Keratinocyte (primary cell): Measurements from ENCODE around the gene SACS. TPM values are rescaled to one million over a fixed set of nuclear protein-coding genes. Genes with fewer than 3 reads are reported as not detected.

Experiments
- DNase-seq: peaks from one replicate; pipeline ENCODE4 v3.0.0-alpha.2; 2011; ENCODE audit warnings: low read depth, missing footprints, low spot score
- FAIRE-seq: peaks from 2 replicates; lab custom pipeline; 2011; peaks lifted over from hg19 to GRCh38; lab: Jason Lieb, UNC
- H2AFZ ChIP-seq: 2 replicates; pipeline ENCODE4 v1.6.0; 2012; ENCODE audit warnings: low read length, control low read depth, inconsistent platforms; ENCODE audit not compliant: control insufficient read depth
- H3K27ac ChIP-seq: 2 replicates; pipeline ENCODE4 v1.5.1; 2011; ENCODE audit warnings: low read length; ENCODE audit not compliant: control insufficient read depth, insufficient read depth
- H3K27me3 ChIP-seq: 3 replicates; pipeline ENCODE4 v1.6.0; 2011; ENCODE audit warnings: low read length; ENCODE audit not compliant: control insufficient read depth, insufficient read depth; ENCODE audit errors: extremely low read depth
- H3K36me3 ChIP-seq, 2 experiments: 2 replicates in 1 of 2; 3 replicates in 1 of 2; pipeline ENCODE4 v1.5.1; 2011; ENCODE audit warnings: low read length in 2 of 2, mild to moderate bottlenecking in 1 of 2; ENCODE audit not compliant: control insufficient read depth in 2 of 2, insufficient read depth in 2 of 2; ENCODE audit errors: extremely low read depth in 1 of 2
- H3K4me1 ChIP-seq: 3 replicates; pipeline ENCODE4 v1.5.1; 2011; ENCODE audit warnings: low read length; ENCODE audit not compliant: control insufficient read depth, insufficient read depth; ENCODE audit errors: extremely low read depth
- H3K4me2 ChIP-seq: 3 replicates; pipeline ENCODE4 v1.6.0; 2011; ENCODE audit warnings: low read depth, low read length; ENCODE audit not compliant: control insufficient read depth, insufficient read depth; ENCODE audit errors: extremely low read depth
- H3K4me3 ChIP-seq, 3 experiments: fragments of 200-600 bp in 1 of 3; sonication (generic) in 1 of 3; 2 replicates in 2 of 3; 3 replicates in 1 of 3; pipeline ENCODE4 v1.5.1; 2011 to 2016; ENCODE audit warnings: low read length in 3 of 3, mild to moderate bottlenecking in 3 of 3, control low read depth in 2 of 3, inconsistent platforms in 1 of 3, low read depth in 1 of 3, mixed read lengths in 1 of 3, mixed run types in 1 of 3, moderate library complexity in 1 of 3; ENCODE audit not compliant: control insufficient read depth in 2 of 3, insufficient read depth in 2 of 3; ENCODE audit errors: extremely low read depth in 1 of 3
- H3K79me2 ChIP-seq: 2 replicates; pipeline ENCODE4 v1.6.0; 2012; ENCODE audit warnings: low read length; ENCODE audit not compliant: control insufficient read depth, insufficient read depth
- H3K9ac ChIP-seq: 3 replicates; pipeline ENCODE4 v1.6.0; 2011; ENCODE audit warnings: low read length; ENCODE audit not compliant: control insufficient read depth, insufficient read depth; ENCODE audit errors: extremely low read depth
- H3K9me1 ChIP-seq: 3 replicates; pipeline ENCODE4 v1.6.0; 2011; ENCODE audit warnings: low read length; ENCODE audit not compliant: control insufficient read depth, insufficient read depth; ENCODE audit errors: extremely low read depth
- H3K9me3 ChIP-seq: 2 replicates; pipeline ENCODE4 v1.5.1; 2012; ENCODE audit warnings: low read depth, low read length; ENCODE audit not compliant: control insufficient read depth
- H4K20me1 ChIP-seq: 3 replicates; pipeline ENCODE4 v1.6.0; 2011; ENCODE audit warnings: low read length; ENCODE audit not compliant: control insufficient read depth, insufficient read depth; ENCODE audit errors: extremely low read depth
- CTCF ChIP-seq, 3 experiments: IDR thresholded peaks in 1 of 3; conservative IDR thresholded peaks in 1 of 3; optimal IDR thresholded peaks in 1 of 3; 2 replicates in 2 of 3; 3 replicates in 1 of 3; pipeline versions ENCODE3 to v1.5.1; 2011; ENCODE audit warnings: low read length in 3 of 3, mild to moderate bottlenecking in 3 of 3, moderate library complexity in 2 of 3, control low read depth in 1 of 3, inconsistent platforms in 1 of 3; ENCODE audit not compliant: insufficient read depth in 2 of 3; ENCODE audit errors: extremely low read depth in 1 of 3
- EZH2 ChIP-seq: IDR thresholded peaks from one replicate; pipeline ENCODE4 v1.6.1; 2012; ENCODE audit warnings: inconsistent platforms, mild to moderate bottlenecking, low read length, moderate library complexity
- dilution Hi-C: fragments of 300-500 bp; cut with MboI; formaldehyde crosslinking; loops from one replicate; pipeline ENCODE4 v1.7.0; 2020; ENCODE audit warnings: low sequenced_read_pairs; ENCODE audit not compliant: extremely low pct_ligation_motif_present
- polyA plus RNA-seq, 5 experiments: library from polyadenylated mRNA; depleted of rRNA in 3 of 5; stranded (reverse) in 3 of 5; stranded (forward) in 1 of 5; unstranded in 1 of 5; fragments of >200 nt; gene quantifications; 1 replicate in 1 of 5; 2 replicates in 3 of 5; 3 replicates in 1 of 5; pipeline versions ENCODE4 v1.2.1 to v1.2.3, GENCODE V29; 2011 to 2012; ENCODE audit warnings: missing spikeins in 2 of 5, low read depth in 1 of 5, low replicate concordance in 1 of 5

SACS gene
- polyA plus RNA-seq, 1 donor (not counting 4 experiments of a cell fraction or from before 2014, with no cell fraction given): 13.5 TPM

GRCh38 chr13:23279321-23279720 lies 154.2 kb downstream of the SACS start:
- Histone ChIP-seq H3K4me2 (no peak overlapping the region), H3K27ac (no peak overlapping the region)
- dilution Hi-C loops: no loop called here

More at GRCh38 chr13:23279321-23279720, 154.2 kb downstream of the SACS start:
- FAIRE-seq (no peak), DNase-seq (no peak)
- Histone ChIP-seq H3K9ac (no peak overlapping the region), H3K27me3 (no peaks in the 10 kb centered on the region), H3K9me1 (no peaks in the 10 kb centered on the region), H3K9me3 (no peaks in the 10 kb centered on the region), H4K20me1 (no peaks in the 10 kb centered on the region), H3K4me1 (no peaks in the 10 kb centered on the region), H3K79me2 (no peaks in the 10 kb centered on the region), H3K4me3 (no peak overlapping the region), H2AFZ (no peak overlapping the region), H3K36me3 (no peaks in the 10 kb centered on the region)
- TF ChIP-seq CTCF (optimal IDR thresholded peaks at IDR 0.05 in 1 of 3, IDR thresholded peaks at IDR 0.05 in 1 of 3, conservative IDR thresholded peaks at IDR 0.05 in 1 of 3; ENCODE audit: extremely low read depth in 1 of 3, insufficient read depth in 2 of 3, low read length in 3 of 3) (no peak), EZH2 (no peak)

Other genes with a start within 250 kb of the SACS start
- gene TNFRSF19, start 136.7 kb upstream of the SACS start, polyA plus RNA-seq: 1.1 to 1.8 TPM (median 1.2 TPM) in 3 replicates